HUES64 (cell line): ENCODE data around the gene PLPPR1.

Source experiments
- H3K27ac ChIP-seq: 2 replicates; pipeline ENCODE4 v1.7.0; 2013; ENCODE audit warnings: low read depth, low read length, inconsistent platforms
- H3K27me3 ChIP-seq: 2 replicates; pipeline ENCODE4 v1.6.1; 2013; ENCODE audit warnings: mild to moderate bottlenecking, low read length; ENCODE audit not compliant: insufficient read depth
- H3K36me3 ChIP-seq: 2 replicates; pipeline ENCODE4 v1.6.1; 2013; ENCODE audit warnings: mild to moderate bottlenecking, low read length; ENCODE audit not compliant: insufficient read depth
- H3K4me1 ChIP-seq: 2 replicates; pipeline ENCODE4 v1.6.1; 2013; ENCODE audit warnings: mild to moderate bottlenecking, low read length, moderate library complexity; ENCODE audit not compliant: insufficient read depth
- H3K4me3 ChIP-seq: 2 replicates; pipeline ENCODE4 v1.5.1; 2013; ENCODE audit warnings: mild to moderate bottlenecking, low read length, moderate library complexity
- H3K9ac ChIP-seq: 2 replicates; pipeline ENCODE4 v1.6.1; 2013; ENCODE audit warnings: mild to moderate bottlenecking, low read depth, low read length
- H3K9me3 ChIP-seq: 2 replicates; pipeline ENCODE4 v1.6.1; 2013; ENCODE audit warnings: low read depth, low read length; ENCODE audit not compliant: insufficient read depth
- WGBS: fragments of 150-250, 120-280 bp; methylation state at CpG from one replicate; pipeline ENCODE4 v1.1.7; 2013; ENCODE audit warnings: missing lambda C conversion rate; 5-methylcytosine and 5-hydroxymethylcytosine counted together

PLPPR1 gene

GRCh38 chr9:101050650-101051049 is 22.1 kb downstream of the PLPPR1 start:
- WGBS = 93% methylated on average over 3 of the region's 3 CpGs
- H3K9ac ChIP-seq = no peak overlapping the region
- no peak overlapping the region for H3K4me3 ChIP-seq
- no peaks in the 10 kb centered on the region for H3K36me3 ChIP-seq
- no peak overlapping the region for H3K27ac ChIP-seq
- peaks cover 14% of the 10 kb centered on the region for H3K4me1 ChIP-seq
- no peaks in the 10 kb centered on the region for H3K9me3 ChIP-seq
- H3K27me3 ChIP-seq = no peaks in the 10 kb centered on the region

- Histone ChIP-seq H3K9ac (no peak overlapping the region), H3K27ac (no peak overlapping the region), H3K36me3 (no peaks in the 10 kb centered on the region), H3K4me1 (peaks cover 14% of the 10 kb centered on the region), H3K4me3 (no peak overlapping the region), H3K9me3 (no peaks in the 10 kb centered on the region), H3K27me3 (no peaks in the 10 kb centered on the region)
- WGBS = 52% methylated on average over 8 of the region's 8 CpGs
Measured at GRCh38 chr9:101054657-101055056, 26.1 kb downstream of the PLPPR1 start.

GRCh38 chr9:101055516-101055915 is 27.0 kb downstream of the PLPPR1 start:
- H3K9ac ChIP-seq = no peak overlapping the region
- H3K27me3 ChIP-seq = no peaks in the 10 kb centered on the region
- no peak overlapping the region for H3K27ac ChIP-seq
- peaks cover 14% of the 10 kb centered on the region for H3K4me1 ChIP-seq
- no peaks in the 10 kb centered on the region for H3K9me3 ChIP-seq
- WGBS = 100% methylated on average over 1 of the region's 3 CpGs
- no peak overlapping the region for H3K4me3 ChIP-seq
- no peaks in the 10 kb centered on the region for H3K36me3 ChIP-seq

GRCh38 chr9:101062686-101063085 is 34.2 kb downstream of the PLPPR1 start:
- H3K36me3 ChIP-seq = no peaks in the 10 kb centered on the region
- no peak overlapping the region for H3K9ac ChIP-seq
- H3K27ac ChIP-seq = no peak overlapping the region
- H3K9me3 ChIP-seq = no peaks in the 10 kb centered on the region
- H3K27me3 ChIP-seq = no peaks in the 10 kb centered on the region
- H3K4me3 ChIP-seq = no peak overlapping the region
- H3K4me1 ChIP-seq = no peaks in the 10 kb centered on the region
- 84% methylated on average over 1 of the region's 1 CpG for WGBS

GRCh38 chr9:101063192-101063591 is 34.7 kb downstream of the PLPPR1 start:
- H3K9me3 ChIP-seq = no peaks in the 10 kb centered on the region
- no peaks in the 10 kb centered on the region for H3K27me3 ChIP-seq
- WGBS = 58% methylated on average over 2 of the region's 2 CpGs
- no peaks in the 10 kb centered on the region for H3K4me1 ChIP-seq
- no peaks in the 10 kb centered on the region for H3K36me3 ChIP-seq
- no peak overlapping the region for H3K27ac ChIP-seq
- no peak overlapping the region for H3K9ac ChIP-seq
- H3K4me3 ChIP-seq = no peak overlapping the region

GRCh38 chr9:101064206-101064605 is 35.7 kb downstream of the PLPPR1 start:
- Histone ChIP-seq H3K36me3 (no peaks in the 10 kb centered on the region), H3K27me3 (no peaks in the 10 kb centered on the region), H3K9ac (no peak overlapping the region), H3K9me3 (no peaks in the 10 kb centered on the region), H3K27ac (no peak overlapping the region), H3K4me3 (no peak overlapping the region), H3K4me1 (0 out of 2 replicates have a peak, but pooled peaks cover 5% of the 10 kb centered on the region)

- WGBS = 100% methylated on average over 1 of the region's 1 CpG
- Histone ChIP-seq H3K36me3 (no peaks in the 10 kb centered on the region), H3K9ac (no peak overlapping the region), H3K27me3 (no peaks in the 10 kb centered on the region), H3K4me1 (0 out of 2 replicates have a peak, but pooled peaks cover 5% of the 10 kb centered on the region), H3K4me3 (no peak overlapping the region), H3K27ac (no peak overlapping the region), H3K9me3 (no peaks in the 10 kb centered on the region)
Measured at GRCh38 chr9:101065930-101066329, 37.4 kb downstream of the PLPPR1 start.

GRCh38 chr9:101068696-101069095 is 40.2 kb downstream of the PLPPR1 start:
- no peak overlapping the region for H3K4me3 ChIP-seq
- no peak overlapping the region for H3K27ac ChIP-seq
- no peak overlapping the region for H3K9ac ChIP-seq
- no peaks in the 10 kb centered on the region for H3K27me3 ChIP-seq
- H3K36me3 ChIP-seq = no peaks in the 10 kb centered on the region
- 100% methylated on average over 1 of the region's 1 CpG for WGBS
- H3K9me3 ChIP-seq = no peaks in the 10 kb centered on the region
- peaks cover 20% of the 10 kb centered on the region for H3K4me1 ChIP-seq

GRCh38 chr9:101072259-101072658 is 43.7 kb downstream of the PLPPR1 start:
- Histone ChIP-seq H3K4me3 (no peak overlapping the region), H3K27ac (no peak overlapping the region), H3K9me3 (no peaks in the 10 kb centered on the region), H3K36me3 (no peaks in the 10 kb centered on the region), H3K4me1 (peaks cover 34% of the 10 kb centered on the region), H3K9ac (no peak overlapping the region), H3K27me3 (no peaks in the 10 kb centered on the region)
- 95% methylated on average over 3 of the region's 3 CpGs for WGBS

GRCh38 chr9:101073122-101073521 is 44.6 kb downstream of the PLPPR1 start:
- H3K4me1 ChIP-seq = peaks cover 34% of the 10 kb centered on the region
- H3K4me3 ChIP-seq = no peak overlapping the region
- 51% methylated on average over 2 of the region's 2 CpGs for WGBS
- H3K9me3 ChIP-seq = no peaks in the 10 kb centered on the region
- no peaks in the 10 kb centered on the region for H3K27me3 ChIP-seq
- no peak overlapping the region for H3K9ac ChIP-seq
- no peaks in the 10 kb centered on the region for H3K36me3 ChIP-seq
- H3K27ac ChIP-seq = no peak overlapping the region; the same call in 1 of the 2 replicates

GRCh38 chr9:101081641-101082040 is 53.1 kb downstream of the PLPPR1 start:
- H3K4me3 ChIP-seq = no peak overlapping the region
- H3K27ac ChIP-seq = no peak overlapping the region
- H3K9ac ChIP-seq = no peak overlapping the region
- H3K4me1 ChIP-seq = peaks cover 15% of the 10 kb centered on the region; the same call in 1 of the 2 replicates
- no peaks in the 10 kb centered on the region for H3K27me3 ChIP-seq
- no peaks in the 10 kb centered on the region for H3K36me3 ChIP-seq
- no peaks in the 10 kb centered on the region for H3K9me3 ChIP-seq
- WGBS = 95% methylated on average over 3 of the region's 3 CpGs

GRCh38 chr9:101083448-101084202 is 55.1 kb downstream of the PLPPR1 start:
- no peak overlapping the region for H3K4me3 ChIP-seq
- no peaks in the 10 kb centered on the region for H3K36me3 ChIP-seq
- peaks cover 30% of the 10 kb centered on the region for H3K4me1 ChIP-seq
- no peaks in the 10 kb centered on the region for H3K9me3 ChIP-seq
- WGBS = 82% methylated on average over 3 of the region's 5 CpGs
- H3K9ac ChIP-seq = no peak overlapping the region
- no peaks in the 10 kb centered on the region for H3K27me3 ChIP-seq
- no peak overlapping the region for H3K27ac ChIP-seq
